PC-9 (cell line): ENCODE measurements around the gene ZNF19. TPM values are rescaled to one million over a fixed set of nuclear protein-coding genes. Genes with fewer than 3 reads are reported as not detected.
A peak's percentile ranks its signal among the peaks of the same experiment; 100 is the strongest.

Experiments
- BruUV-seq: library from RNA; stranded (reverse); fragments of 400-500 nt; replicated peaks from 2 replicates; lab custom pipeline; 2021; lab: Mats Ljungman, UMichigan
- CTCF ChIA-PET: fragments of 300-600 bp; sonication (Branson Sonifier 250); formaldehyde crosslinking; loops from one replicate; lab custom pipeline; 2022; ENCODE audit warnings: antibody characterized with exemption; lab: Charles Lee
- POLR2A ChIA-PET: fragments of 300-600 bp; sonication (Branson Sonifier 250); formaldehyde crosslinking; loops from one replicate; lab custom pipeline; 2022; ENCODE audit warnings: antibody characterized with exemption; ENCODE audit not compliant: unreplicated experiment; lab: Charles Lee
- DNase-seq, 2 experiments: peaks; one replicate each; pipeline versions ENCODE4 v3.0.0 to v3.0.0-alpha.2; 2015 to 2022; ENCODE audit warnings: mixed read lengths in 1 of 2
- H2AFZ ChIP-seq: fragments of 200-600 bp; sonication (generic); 2 replicates; pipeline ENCODE4 v1.8.1; 2017; ENCODE audit warnings: antibody characterized with exemption
- H3F3A ChIP-seq: fragments of 200-600 bp; sonication (generic); 2 replicates; pipeline ENCODE4 v1.8.1; 2017; ENCODE audit warnings: antibody characterized with exemption, mild to moderate bottlenecking, low read depth; ENCODE audit not compliant: insufficient read depth
- H3K27ac ChIP-seq: fragments of 200-600 bp; sonication (generic); 2 replicates; pipeline ENCODE4 v1.6.1; 2016; ENCODE audit warnings: mixed run types
- H3K27me3 ChIP-seq: fragments of 200-600 bp; sonication (generic); 2 replicates; pipeline ENCODE4 v1.6.1; 2016; ENCODE audit warnings: low read depth, mixed run types; ENCODE audit not compliant: insufficient read depth
- H3K36me3 ChIP-seq: fragments of 200-600 bp; sonication (generic); 2 replicates; pipeline ENCODE4 v1.6.1; 2016; ENCODE audit warnings: low read depth, mixed run types
- H3K4me1 ChIP-seq: fragments of 200-600 bp; sonication (generic); replicated peaks from 2 replicates; pipeline ENCODE4 v1.6.1; 2016; ENCODE audit warnings: mixed run types; ENCODE audit not compliant: insufficient read depth
- H3K4me2 ChIP-seq: fragments of 200-600 bp; sonication (generic); 2 replicates; pipeline ENCODE4 v1.6.1; 2017; ENCODE audit warnings: mixed run types
- H3K4me3 ChIP-seq: fragments of 200-600 bp; sonication (generic); 2 replicates; pipeline ENCODE4 v1.6.1; 2016; ENCODE audit warnings: mixed run types
- H3K79me2 ChIP-seq: fragments of 200-600 bp; sonication (generic); 2 replicates; pipeline ENCODE4 v1.6.1; 2017; ENCODE audit warnings: low read depth, mixed run types
- H3K9me2 ChIP-seq: fragments of 200-600 bp; sonication (generic); 2 replicates; pipeline ENCODE4 v1.8.1; 2017; ENCODE audit warnings: mild to moderate bottlenecking; ENCODE audit not compliant: insufficient read depth
- H3K9me3 ChIP-seq: fragments of 200-600 bp; sonication (generic); 2 replicates; pipeline ENCODE4 v1.8.1; 2016; ENCODE audit warnings: low read depth; ENCODE audit not compliant: insufficient read depth
- H4K20me1 ChIP-seq: fragments of 200-600 bp; sonication (generic); 2 replicates; pipeline ENCODE4 v1.8.1; 2017; ENCODE audit not compliant: insufficient read depth
- EZH2 ChIP-seq: fragments of 200-600 bp; sonication (generic); IDR thresholded peaks from 2 replicates; pipeline ENCODE4 v1.8.0; 2017; ENCODE audit warnings: antibody characterized with exemption, low read depth
- intact Hi-C: fragments of 100-400 bp; cut with micrococcal nuclease; formaldehyde crosslinking; loops from one replicate; pipeline ENCODE4 v1.10.0; 2022; ENCODE audit not compliant: unreplicated experiment
- total RNA-seq: library from RNA; stranded (reverse); gene quantifications from 2 replicates; pipeline ENCODE4 v1.2.3, GENCODE V29; 2021
- TF ChIP-seq, protein P1 (sequence below): fragments of 200-600 bp; sonication (generic); conservative IDR thresholded peaks from 2 replicates; pipeline ENCODE4 v1.6.1; 2017; ENCODE audit warnings: mixed run types, antibody characterized with exemption, mild to moderate bottlenecking, moderate library complexity

Gene ZNF19
- total RNA-seq, 1 experiment from 2014 or later, result 6.8 TPM

DNA sequence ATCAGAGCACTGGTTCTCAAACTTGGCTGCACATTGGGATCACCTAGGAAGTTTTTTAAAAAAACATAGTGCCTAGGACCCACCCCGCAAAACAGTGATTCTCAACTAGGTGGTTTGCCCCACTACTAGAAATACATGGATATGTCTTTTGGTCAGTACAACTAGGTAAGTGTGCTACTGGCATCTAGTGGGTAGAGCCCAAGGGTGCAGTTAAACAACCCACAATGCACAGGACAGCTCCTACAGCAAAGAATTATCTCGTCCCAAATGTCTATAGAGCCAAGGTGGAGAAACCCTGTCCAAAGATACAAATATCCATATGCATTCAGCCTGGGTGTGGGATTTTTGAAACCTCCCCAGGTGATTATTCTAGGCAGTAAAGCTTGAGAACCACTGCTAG is 11.8 kb upstream of the ZNF19 start:
- Histone ChIP-seq H3K27ac (no peak overlapping the region), H3K9me2 (no peaks in the 10 kb centered on the region), H4K20me1 (no peaks in the 10 kb centered on the region), H3K4me2 (no peak overlapping the region), H2AFZ (no peak overlapping the region), H3K36me3 (no peaks in the 10 kb centered on the region), H3K9me3 (no peaks in the 10 kb centered on the region), H3F3A (no peaks in the 10 kb centered on the region; the same call in 1 of the 2 replicates), H3K27me3 (no peaks in the 10 kb centered on the region), H3K4me1 (peaks cover 15% of the 10 kb centered on the region), H3K4me3 (no peak overlapping the region), H3K79me2 (no peaks in the 10 kb centered on the region)
- no peak for DNase-seq
- CTCF ChIA-PET, result interaction anchor here (0.6 to 1.3 kb wide), 3 partner anchors 21 to 110 kb away, joined by 4 to 5 read pairs (median 5); no protein-coding TSS in a partner anchor
- POLR2A ChIA-PET, result interaction anchor here (0.6 kb wide), 1 partner anchor 192 kb away, joined by 5 read pairs; no protein-coding TSS in a partner anchor
- intact Hi-C loops, result loop anchor here (2.0 kb wide), 1 partner anchor 36 kb away; no protein-coding TSS in a partner anchor
- TF ChIP-seq, protein P1, sequence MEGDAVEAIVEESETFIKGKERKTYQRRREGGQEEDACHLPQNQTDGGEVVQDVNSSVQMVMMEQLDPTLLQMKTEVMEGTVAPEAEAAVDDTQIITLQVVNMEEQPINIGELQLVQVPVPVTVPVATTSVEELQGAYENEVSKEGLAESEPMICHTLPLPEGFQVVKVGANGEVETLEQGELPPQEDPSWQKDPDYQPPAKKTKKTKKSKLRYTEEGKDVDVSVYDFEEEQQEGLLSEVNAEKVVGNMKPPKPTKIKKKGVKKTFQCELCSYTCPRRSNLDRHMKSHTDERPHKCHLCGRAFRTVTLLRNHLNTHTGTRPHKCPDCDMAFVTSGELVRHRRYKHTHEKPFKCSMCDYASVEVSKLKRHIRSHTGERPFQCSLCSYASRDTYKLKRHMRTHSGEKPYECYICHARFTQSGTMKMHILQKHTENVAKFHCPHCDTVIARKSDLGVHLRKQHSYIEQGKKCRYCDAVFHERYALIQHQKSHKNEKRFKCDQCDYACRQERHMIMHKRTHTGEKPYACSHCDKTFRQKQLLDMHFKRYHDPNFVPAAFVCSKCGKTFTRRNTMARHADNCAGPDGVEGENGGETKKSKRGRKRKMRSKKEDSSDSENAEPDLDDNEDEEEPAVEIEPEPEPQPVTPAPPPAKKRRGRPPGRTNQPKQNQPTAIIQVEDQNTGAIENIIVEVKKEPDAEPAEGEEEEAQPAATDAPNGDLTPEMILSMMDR, result no peak
- no peak for TF ChIP-seq EZH2
- BruUV-seq, result no TSS peak

DNA sequence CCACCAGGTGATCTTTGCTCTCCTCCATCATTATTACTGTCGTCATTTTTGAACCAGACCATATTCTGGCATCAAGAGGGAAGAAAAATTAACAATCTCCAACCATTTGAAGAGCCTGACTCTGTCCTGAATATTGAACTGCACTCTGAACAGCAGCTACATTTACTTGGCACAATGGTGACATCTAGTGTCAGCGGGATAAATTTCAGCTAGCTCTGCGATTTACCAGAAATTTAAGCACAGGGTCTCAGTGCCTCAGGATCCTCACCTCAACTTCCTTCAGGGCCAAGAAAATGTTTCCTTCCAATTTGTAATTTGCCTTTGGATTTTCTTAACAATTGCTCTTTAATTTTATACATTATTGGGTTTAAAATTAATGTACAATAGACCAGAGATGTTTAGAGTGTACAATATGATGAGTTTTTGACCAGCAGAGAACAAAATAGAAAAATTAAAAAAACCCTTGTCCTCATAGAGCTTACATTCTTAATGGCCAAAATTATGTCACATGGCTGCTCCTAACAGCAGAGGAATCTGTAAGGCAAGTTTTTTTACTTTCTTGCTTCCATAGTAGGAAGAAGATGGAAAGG is 10.7 kb upstream of the ZNF19 start:
- ChIA-PET CTCF (interaction anchor here (0.7 to 1.8 kb wide), 7 partner anchors 10 to 838 kb away, joined by 3 to 7 read pairs (median 4); partner anchors contain the start of genes CHST4 and ZNF19), POLR2A (interaction anchor here (0.7 kb wide), 1 partner anchor 27 kb away, joined by 4 read pairs; the partner anchor contains the start of gene CHST4)
- BruUV-seq, result no TSS peak
- no peaks in the 10 kb centered on the region for H3K79me2 ChIP-seq
- no peaks in the 10 kb centered on the region for H3K36me3 ChIP-seq
- peaks cover 5% of the 10 kb centered on the region for H3K4me1 ChIP-seq
- H3K9me2 ChIP-seq, result no peaks in the 10 kb centered on the region
- H2AFZ ChIP-seq, result no peak overlapping the region
- H3K27me3 ChIP-seq, result no peaks in the 10 kb centered on the region
- H3K4me3 ChIP-seq, result no peak overlapping the region
- peak; percentile 40 to 56 for DNase-seq
- TF ChIP-seq, protein P1, result peak; percentile 85
- TF ChIP-seq EZH2, result no peak
- H3K27ac ChIP-seq, result no peak overlapping the region
- no peaks in the 10 kb centered on the region for H3K9me3 ChIP-seq
- H3K4me2 ChIP-seq, result no peak overlapping the region
- intact Hi-C loops, result loop anchor here (1.0 to 2.0 kb wide), 2 partner anchors 37 to 88 kb away; no protein-coding TSS in a partner anchor
- H3F3A ChIP-seq, result no peaks in the 10 kb centered on the region; the same call in 1 of the 2 replicates
- H4K20me1 ChIP-seq, result no peaks in the 10 kb centered on the region

DNA sequence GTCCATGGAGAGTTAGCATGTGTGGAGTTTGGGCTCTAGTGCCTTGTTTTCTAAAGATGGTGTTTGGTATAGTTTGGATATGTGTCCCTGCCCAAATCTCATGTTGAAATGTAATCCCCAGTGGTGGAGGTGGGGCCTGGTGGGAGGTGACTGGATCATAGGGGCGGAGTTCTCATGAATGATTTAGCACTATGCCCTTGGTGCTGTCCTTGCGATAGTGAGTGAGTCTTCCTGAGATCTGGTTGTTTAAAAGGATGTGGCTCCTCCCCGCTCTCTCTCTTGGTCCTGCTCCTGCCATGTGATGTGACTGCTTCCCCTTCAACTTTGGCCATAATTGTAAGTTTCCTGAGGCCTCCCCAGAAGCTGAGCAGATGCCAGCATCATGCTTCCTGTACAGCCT is 8.9 kb upstream of the ZNF19 start:
- POLR2A ChIA-PET, result interaction anchor here (0.7 kb wide), 1 partner anchor 31 kb away, joined by 5 read pairs; no protein-coding TSS in a partner anchor

More for the DNA sequence above, 8.9 kb upstream of the ZNF19 start:
- H3K79me2 ChIP-seq, result no peaks in the 10 kb centered on the region
- no peak overlapping the region for H3K4me2 ChIP-seq
- intact Hi-C loops, result no loop called here
- no peaks in the 10 kb centered on the region for H3K36me3 ChIP-seq
- no peak overlapping the region for H3K4me3 ChIP-seq
- no peak overlapping the region for H3K27ac ChIP-seq
- H3K27me3 ChIP-seq, result no peaks in the 10 kb centered on the region
- no peaks in the 10 kb centered on the region for H3K9me2 ChIP-seq
- H4K20me1 ChIP-seq, result no peaks in the 10 kb centered on the region
- no TSS peak for BruUV-seq
- no peaks in the 10 kb centered on the region for H3K9me3 ChIP-seq
- DNase-seq, result no peak
- TF ChIP-seq, protein P1, result no peak
- TF ChIP-seq EZH2, result no peak
- no peaks in the 10 kb centered on the region; the same call in 1 of the 2 replicates for H3F3A ChIP-seq
- H3K4me1 ChIP-seq, result no peaks in the 10 kb centered on the region
- CTCF ChIA-PET, result interaction anchor here (0.7 kb wide), 4 partner anchors 29 to 264 kb away, joined by 3 to 11 read pairs (median 4); no protein-coding TSS in a partner anchor
- no peak overlapping the region for H2AFZ ChIP-seq
